Smooth muscle cell (in vitro differentiated cells): ENCODE measurements around the gene CYTH1. TPM values are rescaled to one million over a fixed set of nuclear protein-coding genes. Genes with fewer than 3 reads are reported as not detected.

Source experiments
- DNase-seq: peaks from one replicate; lab custom pipeline; 2025; ENCODE audit not compliant: unreplicated experiment; lab: John Stamatoyannopoulos, UW
- H2AFZ ChIP-seq: fragments of 200-600 bp; sonication (generic); 2 replicates; pipeline ENCODE4 v1.6.0; 2016; ENCODE audit warnings: antibody characterized with exemption, low read depth, mild to moderate bottlenecking
- H3F3A ChIP-seq: fragments of 200-600 bp; sonication (generic); 2 replicates; pipeline ENCODE4 v1.6.0; 2017; ENCODE audit warnings: antibody characterized with exemption, low read depth
- H3K27ac ChIP-seq: fragments of 200-600 bp; sonication (generic); 2 replicates; pipeline ENCODE4 v1.5.1; 2016; ENCODE audit warnings: low read depth, mild to moderate bottlenecking
- H3K27me3 ChIP-seq: fragments of 200-600 bp; sonication (generic); 2 replicates; pipeline ENCODE4 v1.6.1; 2016; ENCODE audit warnings: low read depth, mild to moderate bottlenecking
- H3K36me3 ChIP-seq: fragments of 200-600 bp; sonication (generic); 2 replicates; pipeline ENCODE4 v1.5.1; 2016; ENCODE audit warnings: low read depth
- H3K4me1 ChIP-seq: fragments of 200-600 bp; sonication (generic); 2 replicates; pipeline ENCODE4 v1.5.1; 2016; ENCODE audit warnings: low read depth
- H3K4me2 ChIP-seq: fragments of 200-600 bp; sonication (generic); 2 replicates; pipeline ENCODE4 v1.6.0; 2016; ENCODE audit warnings: mild to moderate bottlenecking
- H3K4me3 ChIP-seq: fragments of 200-600 bp; sonication (generic); 2 replicates; pipeline ENCODE4 v1.5.1; 2016; ENCODE audit warnings: mild to moderate bottlenecking
- H3K79me2 ChIP-seq: fragments of 200-600 bp; sonication (generic); 2 replicates; pipeline ENCODE4 v1.6.0; 2016; ENCODE audit warnings: low read depth, mild to moderate bottlenecking
- H3K9ac ChIP-seq: fragments of 200-600 bp; sonication (generic); 2 replicates; pipeline ENCODE4 v1.6.0; 2016; ENCODE audit warnings: low read depth
- H3K9me3 ChIP-seq: fragments of 200-600 bp; sonication (generic); replicated peaks from 2 replicates; pipeline ENCODE4 v1.5.1; 2016; ENCODE audit warnings: low read depth
- H4K20me1 ChIP-seq: fragments of 200-600 bp; sonication (generic); 2 replicates; pipeline ENCODE4 v1.6.0; 2016; ENCODE audit warnings: low read depth
- CTCF ChIP-seq: fragments of 200-600 bp; sonication (generic); IDR thresholded peaks from 2 replicates; pipeline ENCODE4 v1.5.1; 2017; ENCODE audit warnings: borderline replicate concordance, mild to moderate bottlenecking, antibody characterized with exemption; ENCODE audit not compliant: insufficient read depth, poor library complexity, severe bottlenecking
- WGBS: methylation state at CpG from one replicate; pipeline ENCODE4 v1.1.7; 2016; ENCODE audit warnings: low lambda C conversion rate; 5-methylcytosine and 5-hydroxymethylcytosine counted together
- polyA plus RNA-seq: library from polyadenylated mRNA; unstranded; fragments of >200 nt; fragmentation: Nextera tagmentation; extraction: Ambion mirVana; gene quantifications from 2 replicates; pipeline ENCODE4 v1.2.1, GENCODE V29; 2016
- small RNA-seq: library from RNA; depleted of rRNA; stranded (forward); fragments of <200 nt; gene quantifications from one replicate; pipeline ENCODE3, GENCODE V24; 2014
- total RNA-seq: library from RNA; depleted of rRNA; stranded (reverse); fragments of >200 nt; gene quantifications from 2 replicates; pipeline ENCODE4 v1.2.3, GENCODE V29; 2014

Gene CYTH1
- total and polyA plus RNA-seq, 2 experiments from 2014 or later, result 14.1 to 19.3 TPM

GRCh38 chr17:78629436-78629995 lies 152.6 kb downstream of the CYTH1 start:
- DNase-seq, result no peak
- Histone ChIP-seq H3K9me3 (no peaks in the 10 kb centered on the region), H3K4me3 (no peak overlapping the region), H2AFZ (no peak overlapping the region), H4K20me1 (no peaks in the 10 kb centered on the region), H3K79me2 (no peaks in the 10 kb centered on the region), H3K36me3 (no peaks in the 10 kb centered on the region), H3K4me2 (no peak overlapping the region), H3K9ac (no peak overlapping the region), H3K4me1 (no peaks in the 10 kb centered on the region), H3K27me3 (no peaks in the 10 kb centered on the region), H3K27ac (no peak overlapping the region), H3F3A (no peaks in the 10 kb centered on the region)
- WGBS, result 94% methylated on average over 23 of the region's 23 CpGs
- TF ChIP-seq CTCF, result no peak

GRCh38 chr17:78628547-78629435 lies 153.3 kb downstream of the CYTH1 start:
- H3F3A ChIP-seq, result no peaks in the 10 kb centered on the region
- H3K9ac ChIP-seq, result no peak overlapping the region
- H3K36me3 ChIP-seq, result no peaks in the 10 kb centered on the region
- TF ChIP-seq CTCF, result no peak
- H3K4me2 ChIP-seq, result no peak overlapping the region
- 95% methylated on average over 30 of the region's 30 CpGs for WGBS
- no peak overlapping the region for H3K4me3 ChIP-seq
- H3K79me2 ChIP-seq, result no peaks in the 10 kb centered on the region
- H3K9me3 ChIP-seq, result no peaks in the 10 kb centered on the region
- H2AFZ ChIP-seq, result no peak overlapping the region
- H3K27ac ChIP-seq, result no peak overlapping the region
- DNase-seq, result no peak
- H4K20me1 ChIP-seq, result no peaks in the 10 kb centered on the region
- H3K27me3 ChIP-seq, result no peaks in the 10 kb centered on the region
- no peaks in the 10 kb centered on the region for H3K4me1 ChIP-seq

DNA sequence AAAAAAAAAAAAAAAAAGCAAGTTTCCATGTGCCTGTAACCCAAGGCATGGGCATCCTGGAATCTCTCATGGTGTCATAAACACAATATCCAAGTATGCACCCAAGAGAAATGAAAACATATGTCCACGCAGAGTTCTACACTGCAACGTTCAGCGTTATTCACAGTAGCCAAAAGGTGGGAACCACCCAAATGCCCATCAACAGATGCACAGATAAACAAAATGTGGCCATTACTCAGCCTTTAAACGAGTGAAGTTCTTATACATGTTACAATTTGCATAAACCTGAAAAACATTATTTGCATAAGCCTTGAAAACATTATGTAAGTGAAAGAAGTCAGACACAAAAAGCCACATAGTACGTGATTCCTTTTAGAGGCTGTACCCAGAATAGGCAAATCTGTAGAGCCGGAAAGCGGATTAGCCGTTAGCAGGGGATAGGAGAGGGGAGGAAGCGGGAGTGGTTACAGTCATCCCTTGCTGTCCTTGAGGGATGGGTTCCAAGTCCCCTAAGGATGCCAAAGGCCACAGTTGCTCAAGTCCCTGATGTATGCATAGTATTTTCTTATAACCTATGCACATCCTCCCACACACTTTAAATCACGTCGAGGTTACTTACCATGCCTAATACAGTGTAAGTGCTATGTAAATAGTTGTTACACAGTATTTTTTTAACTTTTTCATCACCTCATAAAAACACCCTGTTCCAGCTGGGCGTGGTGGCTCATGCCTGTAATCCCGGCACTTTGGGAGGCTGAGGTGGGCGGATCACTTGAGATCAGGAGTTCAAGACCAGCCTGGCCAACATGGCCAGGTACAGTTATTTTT lies 157.5 kb downstream of the CYTH1 start:
- Histone ChIP-seq H3K36me3 (no peaks in the 10 kb centered on the region), H3F3A (no peaks in the 10 kb centered on the region), H2AFZ (no peak overlapping the region), H3K4me1 (no peaks in the 10 kb centered on the region), H3K4me2 (no peak overlapping the region), H3K4me3 (no peak overlapping the region), H3K79me2 (no peaks in the 10 kb centered on the region), H4K20me1 (no peaks in the 10 kb centered on the region), H3K27ac (no peak overlapping the region), H3K9me3 (no peaks in the 10 kb centered on the region), H3K27me3 (no peaks in the 10 kb centered on the region), H3K9ac (no peak overlapping the region)
- DNase-seq, result no peak
- no peak for TF ChIP-seq CTCF
- WGBS, result 79% methylated on average over 14 of the region's 14 CpGs

Small RNA genes lying within 50 kb of the gene (small RNA-seq; reads per million reads assigned to genes)
- gene RNU6-638P, result not detected

Other genes starting within 250 kb of the CYTH1 start
- 0.18 and 0.27 TPM in 2 replicates for gene DNAH17, start 204.9 kb downstream of the CYTH1 start, total RNA-seq
- 0.98 and 4.2 TPM in 2 replicates for gene DNAH17, start 204.9 kb downstream of the CYTH1 start, polyA plus RNA-seq
- gene USP36, start 58.5 kb upstream of the CYTH1 start, total RNA-seq, result 14.3 and 29.0 TPM in 2 replicates
- gene USP36, start 58.5 kb upstream of the CYTH1 start, polyA plus RNA-seq, result 17.6 and 31.4 TPM in 2 replicates
- gene CEP295NL, start 120.9 kb upstream of the CYTH1 start, total RNA-seq, result 0.85 and 1.2 TPM in 2 replicates
- gene CEP295NL, start 120.9 kb upstream of the CYTH1 start, polyA plus RNA-seq, result 1.8 TPM in 1 of 2 replicates, not detected in the other
- 111 TPM in 2 replicates for gene TIMP2, start 143.1 kb upstream of the CYTH1 start, total RNA-seq
- 37.8 and 40.9 TPM in 2 replicates for gene TIMP2, start 143.1 kb upstream of the CYTH1 start, polyA plus RNA-seq
- gene LGALS3BP, start 197.7 kb upstream of the CYTH1 start, total RNA-seq, result 55.7 and 66.5 TPM in 2 replicates
- 110 and 151 TPM in 2 replicates for gene LGALS3BP, start 197.7 kb upstream of the CYTH1 start, polyA plus RNA-seq
- gene CANT1, start 227.5 kb upstream of the CYTH1 start, total RNA-seq, result 41.9 and 42.1 TPM in 2 replicates
- 36.5 and 38.3 TPM in 2 replicates for gene CANT1, start 227.5 kb upstream of the CYTH1 start, polyA plus RNA-seq
- gene C1QTNF1, start 241.9 kb upstream of the CYTH1 start, total RNA-seq, result 5.1 and 5.7 TPM in 2 replicates
- 9.4 and 10.0 TPM in 2 replicates for gene C1QTNF1, start 241.9 kb upstream of the CYTH1 start, polyA plus RNA-seq